Stimulated activated CD4-positive, alpha-beta T cell treated with anti-CD3 and anti-CD28 coated beads, Interleukin-4, amount 100 ng/mL, for 4 hours (primary cell): ENCODE measurements around the gene RALGDS.
"Not testable (repeated sequence)": the region's sequence is repeated elsewhere in the genome, so short reads cannot be mapped to it uniquely, and the experiment has no call there.

Source experiments
- DNase-seq, 2 experiments: peaks; one replicate each; pipeline ENCODE4 v3.0.0-alpha.2; 2020

RALGDS gene

DNA sequence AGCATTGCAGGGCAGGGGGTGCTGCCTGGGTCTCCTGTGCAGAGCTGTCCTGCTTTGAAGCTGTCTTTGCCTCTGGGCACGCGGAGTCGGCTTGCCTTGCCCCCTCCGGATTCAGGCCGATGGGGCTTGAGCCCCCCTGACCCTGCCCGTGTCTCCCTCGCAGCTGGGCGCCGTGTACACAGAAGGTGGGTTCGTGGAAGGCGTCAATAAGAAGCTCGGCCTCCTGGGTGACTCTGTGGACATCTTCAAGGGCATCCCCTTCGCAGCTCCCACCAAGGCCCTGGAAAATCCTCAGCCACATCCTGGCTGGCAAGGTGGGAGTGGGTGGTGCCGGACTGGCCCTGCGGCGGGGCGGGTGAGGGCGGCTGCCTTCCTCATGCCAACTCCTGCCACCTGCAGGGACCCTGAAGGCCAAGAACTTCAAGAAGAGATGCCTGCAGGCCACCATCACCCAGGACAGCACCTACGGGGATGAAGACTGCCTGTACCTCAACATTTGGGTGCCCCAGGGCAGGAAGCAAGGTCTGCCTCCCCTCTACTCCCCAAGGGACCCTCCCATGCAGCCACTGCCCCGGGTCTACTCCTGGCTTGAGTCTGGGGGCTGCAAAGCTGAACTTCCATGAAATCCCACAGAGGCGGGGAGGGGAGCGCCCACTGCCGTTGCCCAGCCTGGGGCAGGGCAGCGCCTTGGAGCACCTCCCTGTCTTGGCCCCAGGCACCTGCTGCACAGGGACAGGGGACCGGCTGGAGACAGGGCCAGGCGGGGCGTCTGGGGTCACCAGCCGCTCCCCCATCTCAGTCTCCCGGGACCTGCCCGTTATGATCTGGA, 56.6 kb downstream of the RALGDS start:
- no peak for DNase-seq

GRCh38 chr9:133063500-133064231, 57.4 kb downstream of the RALGDS start:
- no peak for DNase-seq

- no peak for DNase-seq
These were observed 57.9 kb downstream of the RALGDS start for GRCh38 chr9:133063159-133063499.

GRCh38 chr9:133062569-133062968, 58.5 kb downstream of the RALGDS start:
- DNase-seq = not testable (repeated sequence)

DNA sequence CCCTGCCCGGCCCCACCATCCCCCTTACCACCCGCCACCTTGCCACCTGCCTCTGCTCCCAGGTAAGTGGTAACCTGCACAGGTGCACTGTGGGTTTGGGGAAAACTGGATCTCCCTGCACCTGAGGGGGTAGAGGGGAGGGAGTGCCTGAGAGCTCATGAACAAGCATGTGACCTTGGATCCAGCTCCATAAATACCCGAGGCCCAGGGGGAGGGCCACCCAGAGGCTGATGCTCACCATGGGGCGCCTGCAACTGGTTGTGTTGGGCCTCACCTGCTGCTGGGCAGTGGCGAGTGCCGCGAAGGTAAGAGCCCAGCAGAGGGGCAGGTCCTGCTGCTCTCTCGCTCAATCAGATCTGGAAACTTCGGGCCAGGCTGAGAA, 59.3 kb downstream of the RALGDS start, which contains the start of gene CEL:
CEL (plus strand) TSS at position 218 of the 382 bp plus-strand sequence; CDS start at position 240, 22 bp downstream.
- DNase-seq = not testable (repeated sequence)

DNA sequence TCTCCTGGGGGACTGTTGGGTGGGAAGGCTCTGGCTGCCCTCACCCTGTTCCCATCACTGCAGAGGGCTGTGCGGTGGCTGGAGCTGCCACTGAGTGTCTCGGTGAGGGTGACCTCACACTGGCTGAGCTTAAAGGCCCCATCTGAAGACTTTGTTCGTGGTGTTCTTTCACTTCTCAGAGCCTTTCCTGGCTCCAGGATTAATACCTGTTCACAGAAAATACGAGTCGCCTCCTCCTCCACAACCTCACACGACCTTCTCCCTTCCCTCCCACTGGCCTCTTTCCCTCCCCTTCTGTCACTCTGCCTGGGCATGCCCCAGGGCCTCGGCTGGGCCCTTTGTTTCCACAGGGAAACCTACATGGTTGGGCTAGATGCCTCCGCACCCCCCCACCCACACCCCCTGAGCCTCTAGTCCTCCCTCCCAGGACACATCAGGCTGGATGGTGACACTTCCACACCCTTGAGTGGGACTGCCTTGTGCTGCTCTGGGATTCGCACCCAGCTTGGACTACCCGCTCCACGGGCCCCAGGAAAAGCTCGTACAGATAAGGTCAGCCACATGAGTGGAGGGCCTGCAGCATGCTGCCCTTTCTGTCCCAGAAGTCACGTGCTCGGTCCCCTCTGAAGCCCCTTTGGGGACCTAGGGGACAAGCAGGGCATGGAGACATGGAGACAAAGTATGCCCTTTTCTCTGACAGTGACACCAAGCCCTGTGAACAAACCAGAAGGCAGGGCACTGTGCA, 59.8 kb downstream of the RALGDS start:
- not testable (repeated sequence) for DNase-seq

- DNase-seq = no peak
These were observed 60.6 kb downstream of the RALGDS start for GRCh38 chr9:133060417-133060841.

- no peak for DNase-seq
These were observed 61.4 kb downstream of the RALGDS start for GRCh38 chr9:133059623-133060022.

- no peak for DNase-seq
These were observed 62.3 kb downstream of the RALGDS start for GRCh38 chr9:133058550-133059320.

GRCh38 chr9:133058071-133058470, 63.0 kb downstream of the RALGDS start:
- no peak for DNase-seq

- DNase-seq = no peak
These were observed 63.5 kb downstream of the RALGDS start for GRCh38 chr9:133057553-133057952.

- DNase-seq = peak in 1 of 2 experiments; percentile 14
These were observed 64.0 kb downstream of the RALGDS start for GRCh38 chr9:133057006-133057405.

GRCh38 chr9:133056533-133056932, 64.5 kb downstream of the RALGDS start:
- no peak for DNase-seq

DNA sequence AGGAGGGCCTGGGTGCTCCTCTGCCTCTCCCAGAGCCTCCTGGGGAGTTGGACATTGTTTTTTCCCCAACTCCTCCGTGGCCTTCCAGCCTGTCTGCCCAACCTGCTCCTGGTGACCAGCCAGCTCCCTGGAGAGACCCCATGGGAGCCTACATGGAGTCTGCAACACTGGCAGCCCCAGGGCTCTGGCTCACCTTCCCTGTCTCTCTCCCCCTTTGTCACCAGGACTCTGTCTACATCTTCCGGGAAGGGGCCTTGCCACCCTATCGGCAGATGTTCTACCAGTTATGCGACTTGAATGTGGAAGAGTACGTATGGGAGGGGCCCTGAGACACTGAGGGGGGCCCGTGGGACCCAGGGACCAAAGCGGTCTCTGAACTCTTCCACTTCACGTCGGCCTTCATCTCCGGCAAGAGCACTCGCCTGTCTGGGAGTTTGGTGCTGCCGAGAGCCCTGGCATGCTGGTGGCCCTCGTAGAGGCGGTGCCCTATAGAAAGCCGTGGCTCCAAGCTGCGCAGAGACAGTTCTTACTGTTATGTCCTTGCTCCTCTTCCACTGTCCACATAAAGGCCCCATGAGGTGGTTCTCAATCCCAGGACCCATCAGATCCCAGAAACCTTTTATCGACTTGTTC, 65.1 kb downstream of the RALGDS start:
- no peak for DNase-seq

DNA sequence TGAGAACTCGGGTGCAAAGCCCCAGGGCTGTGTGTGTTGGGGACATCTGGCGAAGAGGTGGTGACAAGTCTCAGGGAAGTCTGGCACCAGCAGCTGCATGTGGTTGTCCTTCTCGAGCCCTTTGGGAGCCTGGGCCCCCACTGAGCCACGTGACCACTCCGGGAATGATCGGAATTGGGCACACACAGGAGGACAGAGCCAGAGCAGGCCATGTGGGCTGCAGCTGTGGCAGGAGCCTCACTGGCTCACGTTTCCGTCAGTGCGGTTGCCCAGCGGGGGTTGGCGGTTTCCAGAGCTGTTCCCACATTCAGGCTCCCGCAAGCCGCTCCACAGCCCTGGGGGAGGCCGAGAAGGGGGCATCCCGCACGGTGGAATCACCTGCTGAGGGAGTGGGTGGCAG, 66.1 kb downstream of the RALGDS start:
- no peak for DNase-seq

- no peak for DNase-seq
These were observed 66.7 kb downstream of the RALGDS start for GRCh38 chr9:133054194-133054890.

GRCh38 chr9:133051966-133052539, 69.0 kb downstream of the RALGDS start:
- no peak for DNase-seq

GRCh38 chr9:133051281-133051900, 69.6 kb downstream of the RALGDS start:
- no peak for DNase-seq

DNA sequence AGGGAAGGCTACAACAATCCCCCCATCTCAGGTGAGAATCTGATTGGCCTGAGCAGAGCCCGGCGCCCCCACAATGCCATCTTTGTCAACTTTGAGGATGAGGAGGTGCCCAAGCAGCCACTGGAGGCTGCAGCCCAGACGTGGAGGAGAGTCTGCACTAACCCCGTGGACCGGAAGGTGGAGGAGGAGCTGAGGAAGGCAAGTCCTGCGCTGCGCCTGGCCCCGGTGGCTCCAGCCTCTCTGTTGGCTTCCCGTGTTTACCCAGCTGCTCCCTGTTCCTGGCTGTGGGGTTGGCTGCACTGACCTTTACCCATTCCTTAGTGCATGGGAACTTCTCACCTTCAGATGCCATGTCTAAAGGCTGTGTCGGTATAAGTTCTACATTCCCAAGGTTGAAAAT, 70.3 kb downstream of the RALGDS start:
- no peak for DNase-seq

GRCh38 chr9:133050142-133050541, 70.9 kb downstream of the RALGDS start:
- DNase-seq = no peak

DNA sequence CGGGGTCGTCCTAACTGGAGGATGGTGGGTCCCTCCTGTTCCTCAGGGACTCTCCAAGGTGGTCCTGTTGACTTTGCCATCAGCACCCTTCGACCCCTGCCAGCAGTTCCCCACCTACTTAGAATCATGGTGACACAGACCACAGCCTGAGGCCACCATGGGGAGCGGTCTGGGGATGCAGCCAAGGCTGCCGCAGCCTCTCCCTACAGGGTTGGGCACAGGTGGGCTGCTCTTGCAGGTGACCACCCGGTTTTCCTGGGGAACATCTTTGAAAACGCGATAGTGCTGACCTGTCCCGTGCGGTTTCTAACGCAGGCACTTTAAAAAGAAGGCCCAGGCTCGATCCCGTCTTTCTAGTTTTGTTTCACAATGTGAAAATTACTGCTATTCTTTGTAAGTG, 72.0 kb downstream of the RALGDS start:
- no peak for DNase-seq
